Glomerular endothelial cell (primary cell): ENCODE data around the gene HBP1. TPM values are rescaled to one million over a fixed set of nuclear protein-coding genes. Genes with fewer than 3 reads are reported as not detected.
"Not testable (repeated sequence)": the region's sequence is repeated elsewhere in the genome, so short reads cannot be mapped to it uniquely, and the experiment has no call there.

Experiments used
- DNase-seq: peaks from one replicate; pipeline ENCODE4 v3.0.0-alpha.2; 2011; ENCODE audit warnings: low read depth, low spot score; ENCODE audit errors: extremely low read depth
- total RNA-seq: library from RNA; depleted of rRNA; stranded (reverse); fragments of >200 nt; gene quantifications from 2 replicates; pipeline ENCODE4 v1.2.3, GENCODE V29; 2015

Gene HBP1
- total RNA-seq, 1 donor from 2014 or later: 74.7 TPM

DNA sequence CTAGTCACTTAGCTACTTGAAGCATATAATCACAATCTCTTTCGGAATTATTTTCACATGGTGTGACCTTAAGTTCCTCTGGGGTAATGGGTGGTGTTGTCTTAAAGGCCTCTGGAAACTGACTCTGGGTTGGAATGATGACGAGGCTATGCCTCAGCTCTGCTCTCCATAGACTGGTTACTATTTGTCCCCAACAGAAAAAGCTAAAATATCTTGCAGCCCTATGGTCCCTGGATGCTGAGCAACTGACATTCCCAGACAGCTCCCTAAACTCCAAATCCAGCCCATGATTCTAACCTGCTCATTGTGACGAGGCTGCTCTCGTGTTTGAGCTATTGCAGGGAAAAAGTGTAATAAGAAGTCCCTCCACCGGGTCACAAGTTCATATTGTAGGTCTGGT is 51.6 kb downstream of the HBP1 start:
- DNase-seq: no peak

DNA sequence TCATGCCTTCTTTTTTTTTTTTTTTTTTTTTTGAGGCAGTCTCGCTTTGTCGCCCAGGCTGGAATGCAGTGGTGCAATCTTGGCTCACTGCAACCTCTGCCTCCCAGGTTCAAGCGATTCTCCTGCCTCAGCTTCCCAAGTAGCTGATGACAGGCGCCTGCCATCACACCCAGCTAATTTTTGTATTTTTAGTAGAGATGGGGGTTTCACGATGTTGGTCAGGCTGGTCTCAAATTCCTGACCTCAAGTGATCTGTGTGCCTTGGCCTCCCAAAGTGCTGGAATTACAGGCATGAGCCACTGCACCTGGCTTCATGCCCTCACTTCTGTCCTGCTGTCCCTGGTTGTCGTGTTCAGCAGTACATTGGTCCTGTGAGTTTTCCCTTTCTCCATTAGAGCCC is 52.0 kb downstream of the HBP1 start:
- not testable (repeated sequence) for DNase-seq

DNA sequence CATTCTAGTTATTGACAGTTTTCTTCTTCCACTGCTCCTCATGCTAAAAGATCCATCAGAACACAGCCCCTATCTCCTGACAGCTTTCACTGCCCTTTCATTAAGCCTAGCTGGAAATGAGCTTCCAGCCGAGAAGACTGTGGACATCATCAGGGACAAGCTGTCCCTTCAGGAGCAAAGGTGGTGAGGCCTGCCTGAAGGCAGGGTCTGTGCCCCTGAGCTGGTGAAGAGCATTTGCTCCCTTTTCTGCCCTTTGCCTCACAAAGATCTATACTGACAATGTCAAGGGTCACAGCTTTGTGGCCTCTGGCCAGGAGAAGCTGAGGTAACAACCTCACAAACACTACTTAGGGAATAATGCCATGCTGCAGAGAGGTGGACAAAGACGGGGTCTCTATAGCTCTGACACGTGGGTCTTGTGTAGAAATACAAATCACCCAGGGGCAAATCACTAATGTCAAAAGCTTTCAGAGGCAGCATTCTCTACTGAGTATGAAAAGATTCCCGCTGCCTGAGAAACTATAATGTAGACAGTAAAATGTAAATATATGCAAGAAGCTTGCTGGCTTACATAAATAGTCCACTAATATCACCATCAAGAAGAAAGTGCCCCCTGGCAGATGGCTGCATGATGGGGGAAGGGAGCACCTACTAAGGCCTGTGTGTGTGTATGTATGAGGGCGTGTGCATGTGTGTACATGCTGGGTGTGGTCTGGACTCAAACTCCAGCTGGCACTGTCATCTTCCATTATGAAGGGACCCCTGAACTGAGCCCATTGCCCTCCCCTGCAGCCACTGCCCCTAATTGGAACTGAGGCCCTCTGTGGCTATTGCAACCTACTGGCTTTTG is 55.8 kb downstream of the HBP1 start:
- no peak for DNase-seq

DNA sequence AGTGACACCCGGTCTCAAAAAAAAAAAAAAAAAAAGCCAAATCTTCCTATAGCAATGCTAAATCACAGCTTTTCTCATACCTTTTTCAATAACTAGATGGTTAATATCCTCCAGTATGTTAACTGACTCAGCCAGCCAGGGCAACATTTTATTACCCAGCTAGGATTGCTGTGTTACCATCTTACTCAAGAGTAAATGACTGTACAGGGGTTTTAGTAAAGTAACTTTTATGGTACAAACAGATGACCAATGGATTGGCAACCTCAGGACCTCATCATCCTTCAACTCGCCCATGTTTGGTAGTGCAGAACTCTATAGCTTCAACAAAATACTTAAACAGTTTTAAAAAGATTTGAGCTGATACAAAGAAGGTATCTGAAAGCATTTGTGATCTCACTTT is 59.5 kb downstream of the HBP1 start:
- DNase-seq: no peak

DNA sequence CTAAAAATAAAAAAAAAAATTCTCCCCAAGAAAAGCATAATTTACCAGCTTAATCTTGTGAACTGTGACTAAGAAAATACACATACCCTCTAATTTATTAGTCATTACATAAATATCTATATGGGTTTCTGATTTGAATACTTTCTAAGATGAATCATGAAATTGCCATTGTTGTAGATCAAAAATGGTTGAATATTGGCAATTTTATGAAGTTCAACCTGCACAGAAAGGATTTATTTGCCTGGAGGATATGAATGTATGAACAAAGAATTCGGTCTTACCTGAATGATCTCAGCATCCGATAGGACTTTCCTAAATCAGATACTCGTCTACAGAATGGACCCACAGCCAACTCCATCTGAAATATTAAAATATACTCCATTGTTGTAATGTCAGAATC is 61.5 kb downstream of the HBP1 start:
- no peak for DNase-seq

DNA sequence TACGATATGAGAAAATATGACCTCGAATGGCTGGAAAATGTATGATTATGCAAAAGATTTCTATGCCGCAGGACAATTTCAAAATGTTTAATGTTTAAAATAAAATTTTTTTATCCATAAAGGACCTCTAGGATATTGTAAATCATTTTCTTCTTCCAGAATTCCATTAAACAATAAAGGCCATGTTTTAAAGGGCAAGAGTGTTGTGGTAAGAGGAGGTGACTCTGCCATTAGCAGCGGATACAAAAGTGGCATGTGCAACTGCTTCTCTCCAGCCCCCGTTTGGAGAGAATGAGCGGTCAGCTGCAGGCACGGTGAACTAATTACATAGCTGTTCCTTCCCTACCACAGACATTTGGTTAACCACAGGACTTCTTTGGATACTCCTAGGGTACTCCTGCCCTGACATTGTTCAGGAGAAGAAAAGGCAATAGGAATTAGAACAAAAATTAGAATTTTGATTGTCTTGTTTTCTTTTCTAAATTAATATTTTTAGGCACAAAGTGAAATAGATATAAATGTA is 63.8 kb downstream of the HBP1 start:
- no peak for DNase-seq

DNA sequence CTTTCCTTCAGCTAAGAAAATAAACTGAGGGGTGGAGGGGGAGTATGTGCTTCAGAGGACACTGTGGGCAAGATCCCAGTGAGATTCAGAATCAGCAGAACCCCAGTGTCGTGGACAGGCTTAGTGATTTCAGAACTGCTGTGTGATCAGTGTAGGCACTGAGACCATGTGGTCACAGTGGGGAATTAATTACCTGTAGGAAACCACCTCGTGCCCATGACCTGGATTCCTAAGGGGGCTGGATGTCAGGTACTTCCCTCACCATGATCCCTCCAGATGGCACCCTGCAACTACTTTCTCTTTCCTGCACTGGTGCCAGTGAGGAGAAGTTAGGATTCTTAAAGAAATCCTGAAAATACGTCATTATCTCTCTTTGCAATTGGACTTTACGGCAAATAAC is 64.4 kb downstream of the HBP1 start:
- no peak for DNase-seq

DNA sequence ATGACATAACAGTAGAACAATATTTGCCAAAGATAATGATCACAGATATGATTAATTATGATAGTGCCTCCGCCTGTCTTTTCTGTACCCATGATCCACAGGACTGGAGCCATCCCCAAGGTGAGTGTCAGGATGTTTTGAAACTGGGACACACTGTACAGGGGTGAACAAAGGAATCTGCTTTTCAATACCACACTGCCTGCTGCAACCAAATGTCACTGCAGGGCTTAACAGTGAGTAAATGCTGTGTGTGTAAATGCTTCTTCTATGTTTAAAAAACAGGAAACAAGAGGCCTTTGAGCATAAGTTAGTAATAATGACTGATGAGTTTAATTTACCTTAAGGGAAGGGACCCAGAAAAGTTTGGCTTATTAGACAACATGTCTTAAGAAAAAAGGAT is 65.2 kb downstream of the HBP1 start:
- DNase-seq: no peak

DNA sequence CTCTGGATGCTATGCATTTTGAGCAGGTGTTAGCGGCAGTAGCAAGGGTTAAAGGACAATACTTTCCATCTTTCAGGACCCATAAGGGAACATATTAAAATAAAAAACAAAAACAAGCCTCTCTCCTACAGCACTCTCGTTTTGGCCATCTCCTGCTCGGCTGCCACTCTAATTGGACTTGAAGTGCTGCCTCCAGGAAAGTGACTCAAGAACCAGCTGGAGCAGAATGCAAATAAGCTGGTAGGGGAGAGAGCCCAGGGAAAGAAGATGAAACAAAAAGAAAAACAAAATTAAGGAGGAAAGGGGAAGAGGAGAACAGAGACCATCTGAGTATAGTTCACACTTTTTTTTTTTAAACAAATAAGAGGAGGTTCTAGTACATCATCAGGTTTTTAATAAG is 65.6 kb downstream of the HBP1 start:
- no peak for DNase-seq

DNA sequence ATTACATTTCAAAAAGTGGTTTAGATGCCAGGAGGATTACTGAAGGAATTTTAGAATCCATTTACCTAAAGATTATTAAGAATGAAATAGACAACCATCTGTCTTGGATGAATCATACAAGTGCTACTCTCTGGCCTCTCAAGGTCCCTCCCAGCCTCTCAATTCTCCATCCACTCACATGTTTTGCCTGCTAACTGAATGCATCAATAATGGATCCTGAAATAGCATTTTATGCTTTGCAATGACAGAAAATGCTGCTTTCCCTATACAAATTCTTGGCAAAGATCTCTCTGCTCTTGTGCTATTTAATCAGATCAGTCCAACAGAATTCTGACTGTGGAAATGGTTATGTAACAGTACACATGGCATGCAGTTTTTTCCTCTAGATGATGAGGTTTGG is 68.1 kb downstream of the HBP1 start:
- no peak for DNase-seq

DNA sequence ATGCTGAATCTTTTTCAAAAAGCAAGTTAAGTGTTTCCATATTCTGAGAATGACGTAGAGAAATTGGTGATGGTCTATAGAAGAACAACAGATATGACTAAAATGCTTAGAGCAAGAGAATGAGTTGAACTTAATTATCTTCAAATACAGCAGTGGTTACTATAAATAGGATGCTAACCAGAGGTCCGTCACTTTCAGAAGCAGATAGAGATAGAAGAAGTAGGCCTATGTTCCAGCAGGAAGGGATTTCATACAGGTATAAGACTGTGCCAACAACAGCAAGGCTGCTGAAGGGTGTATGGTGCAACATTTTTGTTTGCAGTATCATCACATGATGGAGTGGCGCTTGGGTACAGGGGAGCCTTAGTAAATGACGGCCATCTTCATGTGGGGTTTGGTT is 68.6 kb downstream of the HBP1 start:
- DNase-seq: no peak

DNA sequence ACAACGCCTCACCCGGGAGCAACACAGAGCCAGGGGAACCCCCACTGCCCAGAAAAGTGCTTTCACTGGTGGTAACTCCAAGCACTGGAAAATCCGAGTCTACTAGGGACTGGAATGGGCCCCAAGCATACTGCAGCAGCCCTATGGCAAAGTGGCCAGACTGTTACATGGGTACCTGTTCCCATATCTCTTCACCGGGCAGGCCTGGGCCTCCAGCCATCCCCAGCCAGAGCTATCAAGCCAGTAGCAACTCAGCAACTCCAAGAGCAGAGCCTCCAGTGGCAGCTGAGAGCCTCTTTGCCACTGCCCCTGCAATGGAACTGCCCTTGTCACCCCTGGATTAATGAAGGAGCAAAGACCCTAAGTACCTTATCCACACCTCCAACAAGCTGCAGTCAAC is 73.5 kb downstream of the HBP1 start:
- no peak for DNase-seq

DNA sequence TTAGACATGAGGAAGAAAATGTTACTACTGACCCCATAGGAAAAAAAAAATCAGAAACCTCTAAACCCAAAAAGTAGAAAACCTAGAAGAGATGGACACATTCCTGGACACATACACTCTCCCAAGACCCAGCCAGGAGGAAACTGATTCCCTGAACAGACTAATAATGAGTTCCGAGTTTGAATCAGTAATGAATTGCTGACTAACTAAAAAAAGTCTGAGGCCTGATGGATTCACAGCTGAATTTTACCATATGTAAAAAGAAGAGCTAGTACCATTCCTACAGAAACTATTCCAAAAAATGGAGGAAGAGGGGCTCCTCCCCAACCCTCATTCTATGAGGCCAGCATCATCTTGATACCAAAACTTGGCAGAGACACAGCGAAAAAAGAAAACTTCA is 75.8 kb downstream of the HBP1 start:
- no peak for DNase-seq

DNA sequence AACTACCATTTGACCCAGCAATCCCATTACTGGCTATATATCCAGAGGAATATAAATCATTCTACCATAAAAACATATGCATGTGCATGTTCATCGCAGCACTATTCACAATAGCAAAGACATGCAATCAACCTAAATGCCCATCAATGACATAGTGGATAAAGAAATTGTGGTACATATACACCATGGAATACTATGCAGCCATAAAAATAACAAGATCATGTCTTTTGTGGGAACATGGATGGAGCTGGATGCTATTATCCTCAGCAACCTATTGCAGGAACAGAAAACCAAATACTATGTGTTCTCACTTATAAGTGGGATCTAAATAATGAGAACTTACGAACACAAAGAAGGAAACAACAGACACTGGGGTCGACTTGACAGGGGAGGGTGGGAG is 78.0 kb downstream of the HBP1 start:
- DNase-seq: not testable (repeated sequence)

DNA sequence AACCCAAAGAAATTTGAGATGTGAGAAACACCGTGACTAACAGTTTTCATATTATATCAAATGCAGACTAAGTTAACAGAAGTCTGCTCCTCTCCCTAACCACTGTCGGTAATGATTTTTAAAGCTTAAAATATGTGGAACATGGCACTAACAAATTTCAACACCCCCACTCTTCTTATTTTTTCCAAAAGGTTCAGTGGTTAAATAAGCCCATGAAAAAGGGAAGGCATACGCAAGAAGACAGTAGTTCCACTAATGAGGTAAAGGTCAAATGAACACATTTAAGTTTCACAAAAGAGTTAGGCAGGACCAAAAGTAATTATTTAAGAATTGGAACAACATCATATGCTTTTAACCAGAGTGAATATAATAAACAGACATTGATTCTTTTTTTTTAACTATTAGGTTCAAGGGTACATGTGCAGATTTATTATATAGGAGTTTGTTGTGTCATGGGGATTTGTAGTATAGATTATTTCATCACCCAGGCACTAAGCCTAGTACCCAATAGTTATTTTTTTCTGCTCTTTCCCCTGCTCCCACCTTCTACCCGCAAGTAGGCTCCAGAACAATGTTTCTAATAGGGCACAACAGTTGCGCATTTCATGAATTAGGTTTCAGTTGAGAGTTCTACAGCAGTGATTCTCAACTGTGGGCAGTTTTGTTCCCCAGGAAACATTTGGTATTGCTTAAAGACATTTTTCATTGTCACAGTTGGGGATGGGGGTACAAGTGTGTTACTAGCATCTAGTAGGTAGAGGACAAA is 79.9 kb downstream of the HBP1 start:
- DNase-seq: no peak

DNA sequence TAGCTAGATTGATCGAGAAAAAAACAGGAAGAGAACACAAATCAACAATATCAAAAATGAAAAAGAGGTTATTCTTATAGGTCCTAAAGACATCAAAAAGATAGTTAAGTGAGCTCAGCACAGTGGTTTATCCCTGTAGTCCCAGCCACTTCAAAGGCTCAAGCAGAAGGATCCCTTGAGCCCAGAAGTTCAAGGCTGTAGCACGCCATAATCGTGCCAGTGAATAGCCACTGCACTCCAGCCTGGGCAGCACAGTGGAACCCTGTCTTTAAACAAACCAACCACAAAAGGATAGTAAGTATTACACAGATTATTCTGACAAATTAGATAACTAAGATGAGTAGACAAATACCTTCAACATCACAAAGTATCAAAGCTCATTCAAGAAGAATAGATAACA is 83.2 kb downstream of the HBP1 start:
- no peak for DNase-seq

Other genes starting within 250 kb of the HBP1 start
- 24.2 and 28.7 TPM in 2 replicates for gene PRKAR2B, start 124.3 kb upstream of the HBP1 start, total RNA-seq